ENCODE data around the gene POLD1.

- TF ChIP-seq CTCF (IDR thresholded peaks at IDR 0.05; ENCODE audit: low read length) (no peak), EZH2 (IDR thresholded peaks at IDR 0.05; ENCODE audit: borderline replicate concordance, low read length) (no peak)
Observed at GRCh38 chr19:50358483-50359327, 25.4 kb upstream of the POLD1 start.
